ENCODE data around the gene CAVIN1. TPM values are rescaled to one million over a fixed set of nuclear protein-coding genes. Genes with fewer than 3 reads are reported as not detected.
"Not testable (repeated sequence)": the region's sequence is repeated elsewhere in the genome, so short reads cannot be mapped to it uniquely, and the experiment has no call there.

The CAVIN1 gene
- total RNA-seq, 5 donors from 2014 or later (not counting 1 experiment from before 2014, with no cell fraction given) = 0.83 to 2.3 (median 2.1) TPM

- H3K27ac ChIP-seq (ENCODE audit: low read length) = no peak overlapping the region
- CTCF ChIA-PET = no interaction called here
- H3K27me3 Mint-ChIP-seq = peaks cover 0 to 3% of the 10 kb centered on the region in 2 donors
- POLR2A ChIA-PET = no interaction called here
- H3K36me3 Mint-ChIP-seq = no peaks in the 10 kb centered on the region
- H3K9me3 Mint-ChIP-seq = no peaks in the 10 kb centered on the region
- peak overlapping the region in 1 of 2 donors; percentile 57 for H3K27ac Mint-ChIP-seq
- no peak overlapping the region for H3K4me3 Mint-ChIP-seq
- ATAC-seq (replicated peaks in 1 of 4) (no peak), DNase-seq (no peak)
- H3K36me3 ChIP-seq (ENCODE audit: control insufficient read depth in 2 of 2, extremely low read depth in 1 of 2, insufficient read depth in 1 of 2, low read length in 1 of 2) = no peaks in the 10 kb centered on the region
- H3K4me1 Mint-ChIP-seq = peaks cover 19 to 33% (median 27%) of the 10 kb centered on the region in 3 donors
- no peak overlapping the region for H3K4me3 ChIP-seq (ENCODE audit: control insufficient read depth in 1 of 2, extremely low read depth in 1 of 2, low read length in 1 of 2)
- WGBS (ENCODE audit: insufficient coverage) = no CpG with 5 or more reads among the region's 2 CpGs
- H3K27me3 ChIP-seq (replicated peaks in 1 of 2; ENCODE audit: control insufficient read depth in 2 of 2, extremely low read depth in 1 of 2, insufficient read depth in 2 of 2, low read length in 1 of 2) = peaks cover 0 to 2% of the 10 kb centered on the region in 2 experiments
- peaks cover 17 to 25% of the 10 kb centered on the region in 2 experiments for H3K4me1 ChIP-seq (ENCODE audit: control insufficient read depth in 1 of 2, extremely low read depth in 1 of 2, insufficient read depth in 2 of 2, low read length in 2 of 2)
- H3K9me3 ChIP-seq = no peaks in the 10 kb centered on the region
These were observed 30.4 kb upstream of the CAVIN1 start for GRCh38 chr17:42453439-42453838.

- H3K27ac Mint-ChIP-seq; ATAC-seq (replicated peaks in 1 of 4); H3K9me3 Mint-ChIP-seq; H3K27ac ChIP-seq (ENCODE audit: low read length); H3K27me3 Mint-ChIP-seq; H3K36me3 ChIP-seq (ENCODE audit: control insufficient read depth in 2 of 2, extremely low read depth in 1 of 2, insufficient read depth in 1 of 2, low read length in 1 of 2); H3K9me3 ChIP-seq; H3K27me3 ChIP-seq (replicated peaks in 1 of 2; ENCODE audit: control insufficient read depth in 2 of 2, extremely low read depth in 1 of 2, insufficient read depth in 2 of 2, low read length in 1 of 2); POLR2A ChIA-PET; CTCF ChIA-PET; DNase-seq; H3K36me3 Mint-ChIP-seq; H3K4me1 ChIP-seq (ENCODE audit: control insufficient read depth in 1 of 2, extremely low read depth in 1 of 2, insufficient read depth in 2 of 2, low read length in 2 of 2); H3K4me3 Mint-ChIP-seq; H3K4me3 ChIP-seq (ENCODE audit: control insufficient read depth in 1 of 2, extremely low read depth in 1 of 2, low read length in 1 of 2): not testable (repeated sequence)
- H3K4me1 Mint-ChIP-seq = peaks cover 2 to 15% (median 9%) of the 10 kb centered on the region in 3 donors
- WGBS (ENCODE audit: insufficient coverage) = no CpG with 5 or more reads among the region's 5 CpGs
These were observed 28.2 kb upstream of the CAVIN1 start for GRCh38 chr17:42451270-42451669.

GRCh38 chr17:42449838-42450237, 26.8 kb upstream of the CAVIN1 start:
- H3K27me3 Mint-ChIP-seq; POLR2A ChIA-PET; H3K4me3 ChIP-seq (ENCODE audit: control insufficient read depth in 1 of 2, extremely low read depth in 1 of 2, low read length in 1 of 2); H3K9me3 ChIP-seq; DNase-seq; H3K4me1 ChIP-seq (ENCODE audit: control insufficient read depth in 1 of 2, extremely low read depth in 1 of 2, insufficient read depth in 2 of 2, low read length in 2 of 2); H3K36me3 ChIP-seq (ENCODE audit: control insufficient read depth in 2 of 2, extremely low read depth in 1 of 2, insufficient read depth in 1 of 2, low read length in 1 of 2); H3K36me3 Mint-ChIP-seq; H3K27me3 ChIP-seq (replicated peaks in 1 of 2; ENCODE audit: control insufficient read depth in 2 of 2, extremely low read depth in 1 of 2, insufficient read depth in 2 of 2, low read length in 1 of 2); H3K9me3 Mint-ChIP-seq; H3K4me3 Mint-ChIP-seq; H3K4me1 Mint-ChIP-seq; ATAC-seq (replicated peaks in 1 of 4); H3K27ac ChIP-seq (ENCODE audit: low read length): not testable (repeated sequence)
- H3K27ac Mint-ChIP-seq = peak overlapping the region in 1 of 2 donors; percentile 23
- CTCF ChIA-PET = interaction anchor here in 1 of 2 donors (0.7 kb wide), 1 partner anchor 53 kb away, joined by 7 read pairs; no protein-coding TSS in a partner anchor
- no CpG with 5 or more reads among the region's 2 CpGs for WGBS (ENCODE audit: insufficient coverage)

- not testable (repeated sequence) for H3K4me3 Mint-ChIP-seq
These were observed 26.1 kb upstream of the CAVIN1 start for GRCh38 chr17:42449176-42449575.

GRCh38 chr17:42442196-42442565, 19.1 kb upstream of the CAVIN1 start:
- ATAC-seq (replicated peaks in 1 of 4) (no peak), DNase-seq (no peak)
- no peak overlapping the region for H3K27ac ChIP-seq (ENCODE audit: low read length)
- peaks cover 9 to 14% (median 12%) of the 10 kb centered on the region in 3 donors for H3K4me1 Mint-ChIP-seq
- no peak overlapping the region for H3K4me3 Mint-ChIP-seq
- H3K36me3 ChIP-seq (ENCODE audit: control insufficient read depth in 2 of 2, extremely low read depth in 1 of 2, insufficient read depth in 1 of 2, low read length in 1 of 2) = no peaks in the 10 kb centered on the region
- 29% methylated on average over 1 of the region's 5 CpGs for WGBS (ENCODE audit: insufficient coverage)
- H3K9me3 Mint-ChIP-seq = no peaks in the 10 kb centered on the region
- H3K9me3 ChIP-seq = no peaks in the 10 kb centered on the region
- H3K4me3 ChIP-seq (ENCODE audit: control insufficient read depth in 1 of 2, extremely low read depth in 1 of 2, low read length in 1 of 2) = no peak overlapping the region
- peaks cover 0 to 2% of the 10 kb centered on the region in 2 donors for H3K27me3 Mint-ChIP-seq
- H3K27me3 ChIP-seq (replicated peaks in 1 of 2; ENCODE audit: control insufficient read depth in 2 of 2, extremely low read depth in 1 of 2, insufficient read depth in 2 of 2, low read length in 1 of 2) = peaks cover 0 to 10% of the 10 kb centered on the region in 2 experiments
- peaks cover 0 to 7% of the 10 kb centered on the region in 2 experiments for H3K4me1 ChIP-seq (ENCODE audit: control insufficient read depth in 1 of 2, extremely low read depth in 1 of 2, insufficient read depth in 2 of 2, low read length in 2 of 2)
- ChIA-PET POLR2A (interaction anchor here in 1 of 2 donors (0.6 kb wide), 1 partner anchor 1120 kb away, joined by 4 read pairs; no protein-coding TSS in a partner anchor), CTCF (interaction anchor here in 1 of 2 donors (1.1 to 1.5 kb wide), 2 partner anchors 15 to 18 kb away, joined by 5 to 6 read pairs; no protein-coding TSS in a partner anchor)
- peak overlapping the region; percentile 41 to 58 for H3K27ac Mint-ChIP-seq
- H3K36me3 Mint-ChIP-seq = no peaks in the 10 kb centered on the region

More at GRCh38 chr17:42449176-42449575, 26.1 kb upstream of the CAVIN1 start:
- CTCF ChIA-PET; H3K27ac Mint-ChIP-seq; H3K4me1 ChIP-seq (ENCODE audit: control insufficient read depth in 1 of 2, extremely low read depth in 1 of 2, insufficient read depth in 2 of 2, low read length in 2 of 2); ATAC-seq (replicated peaks in 1 of 4); H3K9me3 Mint-ChIP-seq; H3K9me3 ChIP-seq; H3K36me3 ChIP-seq (ENCODE audit: control insufficient read depth in 2 of 2, extremely low read depth in 1 of 2, insufficient read depth in 1 of 2, low read length in 1 of 2); H3K27me3 ChIP-seq (replicated peaks in 1 of 2; ENCODE audit: control insufficient read depth in 2 of 2, extremely low read depth in 1 of 2, insufficient read depth in 2 of 2, low read length in 1 of 2); H3K27me3 Mint-ChIP-seq; H3K36me3 Mint-ChIP-seq; H3K4me3 ChIP-seq (ENCODE audit: control insufficient read depth in 1 of 2, extremely low read depth in 1 of 2, low read length in 1 of 2); DNase-seq; H3K4me1 Mint-ChIP-seq; POLR2A ChIA-PET; H3K27ac ChIP-seq (ENCODE audit: low read length): not testable (repeated sequence)
- WGBS (ENCODE audit: insufficient coverage) = 96% methylated on average over 5 of the region's 27 CpGs

- DNase-seq (peak in 5 of 35 experiments; percentile 11 to 29 (median 18)), ATAC-seq (replicated peaks in 1 of 4) (peak in 2 of 4 experiments; percentile 65 to 78)
- Histone ChIP-seq H3K27me3 (replicated peaks in 1 of 2; ENCODE audit: control insufficient read depth in 2 of 2, extremely low read depth in 1 of 2, insufficient read depth in 2 of 2, low read length in 1 of 2) (peaks cover 0 to 10% of the 10 kb centered on the region in 2 experiments), H3K9me3 (no peaks in the 10 kb centered on the region), H3K4me3 (ENCODE audit: control insufficient read depth in 1 of 2, extremely low read depth in 1 of 2, low read length in 1 of 2) (no peak overlapping the region), H3K4me1 (ENCODE audit: control insufficient read depth in 1 of 2, extremely low read depth in 1 of 2, insufficient read depth in 2 of 2, low read length in 2 of 2) (peaks cover 0 to 7% of the 10 kb centered on the region in 2 experiments), H3K27ac (ENCODE audit: low read length) (no peak overlapping the region), H3K36me3 (ENCODE audit: control insufficient read depth in 2 of 2, extremely low read depth in 1 of 2, insufficient read depth in 1 of 2, low read length in 1 of 2) (no peaks in the 10 kb centered on the region)
- 52% methylated on average over 4 of the region's 7 CpGs for WGBS (ENCODE audit: insufficient coverage)
- Mint-ChIP-seq H3K4me1 (peaks cover 9 to 14% (median 12%) of the 10 kb centered on the region in 3 donors), H3K27ac (peak overlapping the region; percentile 2 to 41), H3K27me3 (peaks cover 0 to 2% of the 10 kb centered on the region in 2 donors), H3K36me3 (no peaks in the 10 kb centered on the region), H3K9me3 (no peaks in the 10 kb centered on the region), H3K4me3 (no peak overlapping the region)
- ChIA-PET POLR2A (interaction anchor here (0.6 kb wide), 2 partner anchors 194 to 1119 kb away, joined by 4 read pairs; no protein-coding TSS in a partner anchor), CTCF (interaction anchor here in 1 of 2 donors (1.1 to 1.5 kb wide), 3 partner anchors 11 to 18 kb away, joined by 5 to 6 read pairs (median 6); no protein-coding TSS in a partner anchor)
These were observed 18.5 kb upstream of the CAVIN1 start for GRCh38 chr17:42441371-42442195.
